ENCODE results near the gene RNFT2. TPM values are rescaled to one million over a fixed set of nuclear protein-coding genes. Genes with fewer than 3 reads are reported as not detected.

RNFT2 gene
- total RNA-seq, 1 experiment from 2014 or later: 29.5 TPM

- Histone ChIP-seq H2BK5ac (ENCODE audit: insufficient read length, low read length) (no peak overlapping the region), H4K5ac (ENCODE audit: insufficient read length, low read depth, low read length) (no peak overlapping the region), H3K18ac (ENCODE audit: insufficient read length, low read depth, low read length) (no peak overlapping the region), H2BK120ac (ENCODE audit: low read depth, low read length, poor library complexity, severe bottlenecking) (no peak overlapping the region), H4K20me1 (ENCODE audit: control insufficient read depth, insufficient read depth, insufficient read length) (no peaks in the 10 kb centered on the region), H3K79me1 (ENCODE audit: insufficient read depth, low read depth, low read length, poor library complexity, severe bottlenecking) (no peaks in the 10 kb centered on the region), H2AFZ (ENCODE audit: low read length) (no peak overlapping the region), H2BK20ac (ENCODE audit: low read depth, low read length, poor library complexity, severe bottlenecking) (no peak overlapping the region), H2BK12ac (ENCODE audit: insufficient read length, low read depth, low read length) (no peak overlapping the region), H4K8ac (replicated peaks; ENCODE audit: insufficient read length, low read depth, low read length) (no peak overlapping the region), H3K14ac (ENCODE audit: insufficient read depth, low read length) (no peak overlapping the region), H3K27ac (ENCODE audit: insufficient read length, low read depth, low read length) (no peak overlapping the region), H3K4ac (ENCODE audit: low read depth, low read length) (no peak overlapping the region), H3K27me3 (ENCODE audit: insufficient read depth, low read length) (no peaks in the 10 kb centered on the region), H3K9me3 (ENCODE audit: control insufficient read depth, low read depth, low read length) (no peaks in the 10 kb centered on the region), H2BK15ac (ENCODE audit: low read depth, low read length) (no peak overlapping the region), H3K4me2 (ENCODE audit: insufficient read depth, insufficient read length, low read length) (no peak overlapping the region), H3K56ac (ENCODE audit: insufficient read length, low read depth, low read length) (no peak overlapping the region), H3K23ac (ENCODE audit: insufficient read length, low read depth, low read length) (no peak overlapping the region), H2AK5ac (ENCODE audit: insufficient read length, low read length) (no peak overlapping the region), H4K91ac (ENCODE audit: insufficient read length, low read depth, low read length) (no peak overlapping the region), H3K23me2 (ENCODE audit: insufficient read length, low read depth, low read length, poor library complexity, severe bottlenecking) (no peaks in the 10 kb centered on the region), H3K79me2 (ENCODE audit: insufficient read depth, low read length) (no peaks in the 10 kb centered on the region), H3K9ac (ENCODE audit: extremely low read depth, insufficient read length, low read length) (no peak overlapping the region), H3T11ph (ENCODE audit: low read length) (no peak overlapping the region), H3K4me1 (ENCODE audit: insufficient read depth, low read length) (no peaks in the 10 kb centered on the region)
- DNase-seq: no peak
- TF ChIP-seq, protein P1, sequence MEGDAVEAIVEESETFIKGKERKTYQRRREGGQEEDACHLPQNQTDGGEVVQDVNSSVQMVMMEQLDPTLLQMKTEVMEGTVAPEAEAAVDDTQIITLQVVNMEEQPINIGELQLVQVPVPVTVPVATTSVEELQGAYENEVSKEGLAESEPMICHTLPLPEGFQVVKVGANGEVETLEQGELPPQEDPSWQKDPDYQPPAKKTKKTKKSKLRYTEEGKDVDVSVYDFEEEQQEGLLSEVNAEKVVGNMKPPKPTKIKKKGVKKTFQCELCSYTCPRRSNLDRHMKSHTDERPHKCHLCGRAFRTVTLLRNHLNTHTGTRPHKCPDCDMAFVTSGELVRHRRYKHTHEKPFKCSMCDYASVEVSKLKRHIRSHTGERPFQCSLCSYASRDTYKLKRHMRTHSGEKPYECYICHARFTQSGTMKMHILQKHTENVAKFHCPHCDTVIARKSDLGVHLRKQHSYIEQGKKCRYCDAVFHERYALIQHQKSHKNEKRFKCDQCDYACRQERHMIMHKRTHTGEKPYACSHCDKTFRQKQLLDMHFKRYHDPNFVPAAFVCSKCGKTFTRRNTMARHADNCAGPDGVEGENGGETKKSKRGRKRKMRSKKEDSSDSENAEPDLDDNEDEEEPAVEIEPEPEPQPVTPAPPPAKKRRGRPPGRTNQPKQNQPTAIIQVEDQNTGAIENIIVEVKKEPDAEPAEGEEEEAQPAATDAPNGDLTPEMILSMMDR (conservative IDR thresholded peaks at IDR 0.05): no peak
- WGBS (ENCODE audit: extremely low coverage, insufficient read length, low lambda C conversion rate): no CpG with 5 or more reads among the region's 6 CpGs
- H3K27ac Mint-ChIP-seq: no peak overlapping the region; a peak in 1 of 7 replicates
- H3K4me3 Mint-ChIP-seq: no peak overlapping the region
- no peaks in the 10 kb centered on the region; the same call in 1 of the 2 replicates for H3K27me3 Mint-ChIP-seq (ENCODE audit: low read depth)
- H3K36me3 Mint-ChIP-seq (ENCODE audit: insufficient read depth in 1 of 3, low read depth in 3 of 3): peaks cover 2 to 22% (median 22%) of the 10 kb centered on the region in 3 experiments; a peak in 5 of 7 replicates
- peaks cover 4 to 7% of the 10 kb centered on the region in 2 experiments for H3K4me1 Mint-ChIP-seq
- H3K9me3 Mint-ChIP-seq: no peaks in the 10 kb centered on the region
These were observed 94.2 kb downstream of the RNFT2 start for GRCh38 chr12:116832353-116832752.

Data from H9 (cell line).